Measurements from ENCODE around the gene TXNDC15. TPM values are rescaled to one million over a fixed set of nuclear protein-coding genes. Genes with fewer than 3 reads are reported as not detected.

Gene TXNDC15
- total RNA-seq: 10 to 100 TPM; 50.2 to 91.9 TPM
- 10 to 100 TPM; 58.5 to 88.2 TPM for polyA plus RNA-seq
- long read RNA-seq, donor 1, transcript TXNDC15-201 (5 exons, 3,548 nt): major isoform, 26 of 60 reads
- long read RNA-seq, donor 1, partial matches to known transcripts: 31 of 60 reads
- long read RNA-seq, donor 1, other reads (novel, unspliced or antisense): 0 of 60 reads
- long read RNA-seq, donor 2, transcript TXNDC15-201 (5 exons, 3,548 nt): major isoform, 7 of 15 reads
- long read RNA-seq, donor 2, partial matches to known transcripts: 7 of 15 reads
- long read RNA-seq, donor 2, other reads (novel, unspliced or antisense): 0 of 15 reads
- long read RNA-seq, donor 3, transcript TXNDC15-201 (5 exons, 3,548 nt): major isoform, 14 of 18 reads
- long read RNA-seq, donor 3, partial matches to known transcripts: 0 of 18 reads
- long read RNA-seq, donor 3, other reads (novel, unspliced or antisense): 0 of 18 reads
- long read RNA-seq, donor 4, partial matches to known transcripts: 6 of 11 reads
- long read RNA-seq, donor 4, other reads (novel, unspliced or antisense): 0 of 11 reads
- long read RNA-seq, donor 5, transcript TXNDC15-201 (5 exons, 3,548 nt): major isoform, 20 of 42 reads
- long read RNA-seq, donor 5, partial matches to known transcripts: 17 of 42 reads
- long read RNA-seq, donor 5, other reads (novel, unspliced or antisense): 0 of 42 reads

GRCh38 chr5:134873987-134874830 is at the start of gene TXNDC15:
Gene TXNDC15, plus strand, starts transcription at chr5:134874371. Its CDS starts 57 bp downstream, at chr5:134874428.
- DNase-seq (peak; percentile 91 to 95 (median 91)), ATAC-seq (ENCODE audit: insufficient read depth, low FRiP score) (peak; percentile 96)
- no peak for TF ChIP-seq CTCF (IDR thresholded peaks at IDR 0.05; ENCODE audit: control extremely low read depth, extremely low read depth)
- H3K9ac ChIP-seq (ENCODE audit: insufficient read depth in 1 of 2, low read length in 2 of 2): peak within 1 kb of the TSS; percentile 51 to 89
- H3K27ac ChIP-seq (ENCODE audit: low read depth in 1 of 2, low read length in 1 of 2): peak within 1 kb of the TSS; percentile 85 to 98
- H3K36me3 ChIP-seq (ENCODE audit: control insufficient read depth in 4 of 4, insufficient read depth in 4 of 4, low read length in 4 of 4): peaks cover 0 to 2% (median 0%) of the 10 kb centered on the region in 4 donors
- H3K4me1 ChIP-seq (ENCODE audit: control insufficient read depth in 5 of 5, insufficient read depth in 5 of 5, low read length in 5 of 5): peaks cover 0 to 6% (median 0%) of the 10 kb centered on the region in 5 donors
- 2 to 3% methylated on average over 76 to 79 of the region's 79 CpGs for WGBS, 2 donors
- no peaks in the 10 kb centered on the region for H3K27me3 ChIP-seq (ENCODE audit: control insufficient read depth in 3 of 3, insufficient read depth in 3 of 3, low read length in 2 of 3)
- peak within 1 kb of the TSS; percentile 87 for H3K4me3 ChIP-seq
- H3K9me3 ChIP-seq (ENCODE audit: control insufficient read depth in 4 of 4, insufficient read depth in 3 of 4, low read length in 3 of 4): no peaks in the 10 kb centered on the region

GRCh38 chr5:134824681-134825080 is 49.5 kb upstream of the TXNDC15 start:
- ATAC-seq (ENCODE audit: insufficient read depth, low FRiP score): no peak
- H3K36me3 ChIP-seq (ENCODE audit: control insufficient read depth in 4 of 4, insufficient read depth in 4 of 4, low read length in 4 of 4): peaks cover 4 to 28% (median 18%) of the 10 kb centered on the region in 4 donors
- H3K4me1 ChIP-seq (ENCODE audit: control insufficient read depth in 5 of 5, insufficient read depth in 5 of 5, low read length in 5 of 5): no peaks in the 10 kb centered on the region
- no peak overlapping the region for H3K27ac ChIP-seq (ENCODE audit: low read depth in 1 of 2, low read length in 1 of 2)
- TF ChIP-seq CTCF (IDR thresholded peaks at IDR 0.05; ENCODE audit: control extremely low read depth, extremely low read depth): no peak
- no peak overlapping the region for H3K4me3 ChIP-seq
- H3K27me3 ChIP-seq (ENCODE audit: control insufficient read depth in 3 of 3, insufficient read depth in 3 of 3, low read length in 2 of 3): no peaks in the 10 kb centered on the region
- 97 to 98% methylated on average over 1 of the region's 1 CpG for WGBS, 2 donors
- no peak for DNase-seq
- H3K9ac ChIP-seq (ENCODE audit: insufficient read depth in 1 of 2, low read length in 2 of 2): no peak overlapping the region
- no peaks in the 10 kb centered on the region for H3K9me3 ChIP-seq (ENCODE audit: control insufficient read depth in 4 of 4, insufficient read depth in 3 of 4, low read length in 3 of 4)

GRCh38 chr5:134825212-134825611 is 49.0 kb upstream of the TXNDC15 start:
- TF ChIP-seq CTCF (IDR thresholded peaks at IDR 0.05; ENCODE audit: control extremely low read depth, extremely low read depth): no peak
- Histone ChIP-seq H3K9ac (ENCODE audit: insufficient read depth in 1 of 2, low read length in 2 of 2) (no peak overlapping the region), H3K27me3 (ENCODE audit: control insufficient read depth in 3 of 3, insufficient read depth in 3 of 3, low read length in 2 of 3) (no peaks in the 10 kb centered on the region), H3K4me1 (ENCODE audit: control insufficient read depth in 5 of 5, insufficient read depth in 5 of 5, low read length in 5 of 5) (no peaks in the 10 kb centered on the region), H3K36me3 (ENCODE audit: control insufficient read depth in 4 of 4, insufficient read depth in 4 of 4, low read length in 4 of 4) (peaks cover 4 to 28% (median 16%) of the 10 kb centered on the region in 4 donors), H3K9me3 (ENCODE audit: control insufficient read depth in 4 of 4, insufficient read depth in 3 of 4, low read length in 3 of 4) (no peaks in the 10 kb centered on the region), H3K27ac (ENCODE audit: low read depth in 1 of 2, low read length in 1 of 2) (no peak overlapping the region), H3K4me3 (no peak overlapping the region)
- 71 to 84% methylated on average over 7 of the region's 7 CpGs for WGBS, 2 donors
- ATAC-seq (ENCODE audit: insufficient read depth, low FRiP score): no peak
- DNase-seq: no peak

Measured in lung (tissue), 16 donors.